DOHH2 (cell line): ENCODE results near the gene TRIP11.

Experiments used
- CTCF ChIP-seq: fragments of 200-600 bp; sonication (generic); IDR thresholded peaks from one replicate; pipeline ENCODE4 v1.5.1; 2014; ENCODE audit warnings: antibody characterized with exemption, mild to moderate bottlenecking, low read depth, low read length; ENCODE audit not compliant: poor library complexity, severe bottlenecking
- EZH2phosphoT487 ChIP-seq: fragments of 200-600 bp; sonication (generic); IDR thresholded peaks from 2 replicates; pipeline ENCODE4 v1.6.1; 2017; ENCODE audit warnings: borderline replicate concordance, mild to moderate bottlenecking, antibody characterized with exemption, low read length, moderate library complexity, mixed read lengths

GRCh38 chr14:91946622-91947474 is 93.0 kb downstream of the TRIP11 start:
- no peak for TF ChIP-seq CTCF
- TF ChIP-seq EZH2phosphoT487: no peak
